Memory B cell (primary cell): ENCODE data around the gene COL18A1.

ENCODE experiments used
- ATAC-seq: fragments of 150-1000 bp; cut with Tn5 transposase; 2 replicates; pipeline ENCODE4 v1.10.0; 2021; ENCODE audit warnings: low read depth, mild to moderate bottlenecking, moderate library complexity
- DNase-seq, 2 donors: peaks; one replicate each; pipeline ENCODE4 v3.0.0; 2022; ENCODE audit warnings: low spot score in 2 of 2
- H3K27ac Mint-ChIP-seq: one replicate; pipeline ENCODE4 v1.8.0; 2022; ENCODE audit warnings: mild to moderate bottlenecking, moderate library complexity, mixed read lengths
- H3K27me3 Mint-ChIP-seq: one replicate; pipeline ENCODE4 v1.8.0; 2022; ENCODE audit warnings: mixed read lengths
- H3K36me3 Mint-ChIP-seq: one replicate; pipeline ENCODE4 v1.8.0; 2022; ENCODE audit warnings: mild to moderate bottlenecking, mixed read lengths
- H3K4me1 Mint-ChIP-seq: one replicate; pipeline ENCODE4 v1.8.0; 2022; ENCODE audit warnings: mixed read lengths
- H3K4me3 Mint-ChIP-seq: one replicate; pipeline ENCODE4 v1.8.0; 2022; ENCODE audit warnings: mild to moderate bottlenecking, moderate library complexity, mixed read lengths
- H3K9me3 Mint-ChIP-seq: one replicate; pipeline ENCODE4 v1.8.0; 2022; ENCODE audit warnings: mixed read lengths

Gene COL18A1

DNA sequence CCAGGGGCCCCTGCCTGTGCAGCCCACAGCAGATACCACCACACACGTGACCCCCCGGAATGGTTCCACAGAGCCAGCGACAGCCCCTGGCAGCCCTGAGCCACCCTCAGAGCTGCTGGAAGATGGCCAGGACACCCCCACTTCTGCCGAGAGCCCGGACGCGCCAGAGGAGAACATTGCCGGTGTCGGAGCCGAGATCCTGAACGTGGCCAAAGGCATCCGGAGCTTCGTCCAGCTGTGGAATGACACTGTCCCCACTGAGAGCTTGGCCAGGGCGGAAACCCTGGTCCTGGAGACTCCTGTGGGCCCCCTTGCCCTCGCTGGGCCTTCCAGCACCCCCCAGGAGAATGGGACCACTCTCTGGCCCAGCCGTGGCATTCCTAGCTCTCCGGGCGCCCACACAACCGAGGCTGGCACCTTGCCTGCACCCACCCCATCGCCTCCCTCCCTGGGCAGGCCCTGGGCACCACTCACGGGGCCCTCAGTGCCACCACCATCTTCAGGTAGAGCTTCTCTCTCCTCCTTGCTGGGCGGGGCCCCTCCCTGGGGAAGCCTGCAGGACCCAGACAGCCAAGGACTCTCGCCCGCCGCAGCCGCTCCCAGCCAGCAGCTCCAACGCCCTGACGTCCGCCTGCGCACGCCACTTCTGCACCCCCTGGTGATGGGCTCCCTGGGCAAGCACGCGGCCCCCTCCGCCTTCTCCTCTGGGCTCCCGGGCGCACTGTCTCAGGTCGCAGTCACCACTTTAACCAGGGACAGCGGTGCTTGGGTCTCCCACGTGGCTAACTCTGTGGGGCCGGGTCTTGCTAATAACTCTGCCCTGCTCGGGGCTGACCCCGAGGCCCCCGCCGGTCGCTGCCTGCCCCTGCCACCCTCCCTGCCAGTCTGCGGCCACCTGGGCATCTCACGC is 51.0 kb downstream of the COL18A1 start:
- DNase-seq, result no peak
- H3K4me1 Mint-ChIP-seq, result peaks cover 3% of the 10 kb centered on the region
- no peak overlapping the region for H3K4me3 Mint-ChIP-seq
- no peaks in the 10 kb centered on the region for H3K36me3 Mint-ChIP-seq
- H3K9me3 Mint-ChIP-seq, result no peaks in the 10 kb centered on the region
- no peak overlapping the region for H3K27ac Mint-ChIP-seq
- peaks cover 3% of the 10 kb centered on the region for H3K27me3 Mint-ChIP-seq
- ATAC-seq, result no peak

- H3K27ac Mint-ChIP-seq, result no peak overlapping the region
- H3K4me1 Mint-ChIP-seq, result peaks cover 3% of the 10 kb centered on the region
- H3K9me3 Mint-ChIP-seq, result peaks cover 3% of the 10 kb centered on the region
- no peak for DNase-seq
- ATAC-seq, result no peak
- no peaks in the 10 kb centered on the region for H3K36me3 Mint-ChIP-seq
- peaks cover 5% of the 10 kb centered on the region for H3K27me3 Mint-ChIP-seq
- no peak overlapping the region for H3K4me3 Mint-ChIP-seq
Measured at GRCh38 chr21:45456584-45457160, 51.7 kb downstream of the COL18A1 start.

DNA sequence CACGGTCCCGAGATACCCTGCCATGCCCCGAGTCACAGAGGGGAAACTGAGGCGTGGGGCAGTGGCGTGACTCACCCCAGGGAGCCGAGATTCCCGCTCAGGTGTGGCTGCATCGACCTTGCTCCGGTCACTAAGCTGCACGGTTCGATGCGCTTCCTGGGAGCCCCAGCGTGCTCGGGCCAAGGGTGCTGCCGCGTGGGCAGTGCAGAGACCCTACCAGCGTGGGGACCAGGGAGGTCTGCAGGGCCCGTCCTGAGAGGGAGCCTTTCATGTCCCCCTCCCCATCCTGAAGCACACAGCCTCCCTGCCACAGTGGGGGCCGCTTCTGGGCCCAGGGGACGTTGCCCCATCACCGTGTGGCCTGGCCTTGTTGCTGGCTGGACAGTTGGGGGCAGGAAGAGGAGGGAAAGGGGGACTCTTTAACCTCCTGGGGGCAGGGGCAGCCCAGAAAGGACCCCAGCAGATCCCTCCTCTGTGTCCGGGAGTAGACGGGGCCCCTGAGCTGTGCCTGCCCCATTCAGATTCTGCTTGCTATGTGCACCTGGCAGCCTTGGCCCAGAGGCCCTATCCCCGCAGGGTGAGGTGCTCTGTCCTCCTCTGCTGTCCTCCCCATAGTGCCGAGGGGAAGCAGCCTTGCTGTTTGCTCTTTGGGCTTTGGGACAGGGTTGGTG is 52.3 kb downstream of the COL18A1 start:
- Mint-ChIP-seq H3K36me3 (no peaks in the 10 kb centered on the region), H3K4me3 (no peak overlapping the region), H3K9me3 (peaks cover 7% of the 10 kb centered on the region), H3K27me3 (peaks cover 5% of the 10 kb centered on the region), H3K4me1 (peaks cover 3% of the 10 kb centered on the region), H3K27ac (no peak overlapping the region)
- ATAC-seq (no peak), DNase-seq (no peak)

DNA sequence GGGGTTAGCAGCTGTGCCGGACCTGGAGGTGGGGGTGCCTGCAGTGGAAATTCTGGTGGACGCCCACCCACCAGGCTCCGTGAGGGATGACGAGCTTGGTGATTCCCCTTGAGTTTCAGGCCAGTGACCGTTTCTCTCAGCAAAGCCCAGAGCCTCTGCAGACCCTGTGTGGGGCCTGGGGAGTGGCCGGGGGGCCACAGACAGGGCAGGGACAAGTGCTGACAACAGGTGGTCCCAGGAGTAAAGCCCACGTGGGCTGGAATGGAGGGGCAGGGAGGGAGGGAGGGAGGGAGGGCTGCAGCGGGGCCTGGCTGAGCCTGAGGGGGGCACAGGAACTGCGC is 52.8 kb downstream of the COL18A1 start:
- no peaks in the 10 kb centered on the region for H3K36me3 Mint-ChIP-seq
- peaks cover 5% of the 10 kb centered on the region for H3K27me3 Mint-ChIP-seq
- ATAC-seq (no peak), DNase-seq (no peak)
- H3K27ac Mint-ChIP-seq, result no peak overlapping the region
- no peak overlapping the region for H3K4me3 Mint-ChIP-seq
- peaks cover 11% of the 10 kb centered on the region for H3K9me3 Mint-ChIP-seq
- H3K4me1 Mint-ChIP-seq, result peaks cover 3% of the 10 kb centered on the region

GRCh38 chr21:45458281-45459170 is 53.6 kb downstream of the COL18A1 start:
- H3K4me1 Mint-ChIP-seq, result no peaks in the 10 kb centered on the region
- peaks cover 11% of the 10 kb centered on the region for H3K9me3 Mint-ChIP-seq
- no peaks in the 10 kb centered on the region for H3K36me3 Mint-ChIP-seq
- peaks cover 5% of the 10 kb centered on the region for H3K27me3 Mint-ChIP-seq
- no peak overlapping the region for H3K4me3 Mint-ChIP-seq
- no peak overlapping the region for H3K27ac Mint-ChIP-seq
- ATAC-seq (no peak), DNase-seq (no peak)

GRCh38 chr21:45459171-45460010 is 54.4 kb downstream of the COL18A1 start:
- Mint-ChIP-seq H3K27ac (no peak overlapping the region), H3K36me3 (no peaks in the 10 kb centered on the region), H3K27me3 (peaks cover 5% of the 10 kb centered on the region), H3K9me3 (peaks cover 11% of the 10 kb centered on the region), H3K4me1 (no peaks in the 10 kb centered on the region), H3K4me3 (no peak overlapping the region)
- DNase-seq (no peak), ATAC-seq (no peak)

DNA sequence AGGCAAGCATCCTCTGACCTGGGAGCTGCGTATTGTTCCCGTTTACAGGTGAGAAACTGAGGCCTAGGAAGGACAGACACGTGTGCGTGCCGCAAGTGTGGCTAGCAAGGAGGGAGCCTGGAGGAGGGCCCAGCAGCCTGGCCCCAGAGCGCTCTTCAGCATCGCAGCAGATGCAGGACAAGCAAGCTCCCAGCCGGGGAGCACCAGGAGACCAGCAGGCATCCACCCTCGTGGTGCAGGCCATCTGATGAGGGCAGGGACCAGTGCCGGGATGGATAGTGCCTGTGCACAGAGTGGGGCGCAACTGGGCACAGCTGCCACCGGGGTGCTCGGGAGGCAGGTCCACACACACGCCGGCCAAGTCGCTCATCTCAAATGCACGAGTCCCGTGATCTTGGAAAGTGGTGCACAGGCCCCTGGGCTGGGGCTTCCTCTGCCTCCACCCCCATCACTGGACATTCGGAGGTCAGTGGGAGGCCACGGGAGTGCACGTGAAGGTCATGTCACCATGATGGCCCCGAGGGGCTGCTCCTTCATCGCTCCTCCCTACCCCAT is 55.1 kb downstream of the COL18A1 start:
- Mint-ChIP-seq H3K4me1 (peaks cover 7% of the 10 kb centered on the region), H3K9me3 (peaks cover 11% of the 10 kb centered on the region), H3K4me3 (no peak overlapping the region), H3K36me3 (peaks cover 2% of the 10 kb centered on the region), H3K27ac (no peak overlapping the region), H3K27me3 (peaks cover 7% of the 10 kb centered on the region)
- ATAC-seq (no peak), DNase-seq (no peak)

DNA sequence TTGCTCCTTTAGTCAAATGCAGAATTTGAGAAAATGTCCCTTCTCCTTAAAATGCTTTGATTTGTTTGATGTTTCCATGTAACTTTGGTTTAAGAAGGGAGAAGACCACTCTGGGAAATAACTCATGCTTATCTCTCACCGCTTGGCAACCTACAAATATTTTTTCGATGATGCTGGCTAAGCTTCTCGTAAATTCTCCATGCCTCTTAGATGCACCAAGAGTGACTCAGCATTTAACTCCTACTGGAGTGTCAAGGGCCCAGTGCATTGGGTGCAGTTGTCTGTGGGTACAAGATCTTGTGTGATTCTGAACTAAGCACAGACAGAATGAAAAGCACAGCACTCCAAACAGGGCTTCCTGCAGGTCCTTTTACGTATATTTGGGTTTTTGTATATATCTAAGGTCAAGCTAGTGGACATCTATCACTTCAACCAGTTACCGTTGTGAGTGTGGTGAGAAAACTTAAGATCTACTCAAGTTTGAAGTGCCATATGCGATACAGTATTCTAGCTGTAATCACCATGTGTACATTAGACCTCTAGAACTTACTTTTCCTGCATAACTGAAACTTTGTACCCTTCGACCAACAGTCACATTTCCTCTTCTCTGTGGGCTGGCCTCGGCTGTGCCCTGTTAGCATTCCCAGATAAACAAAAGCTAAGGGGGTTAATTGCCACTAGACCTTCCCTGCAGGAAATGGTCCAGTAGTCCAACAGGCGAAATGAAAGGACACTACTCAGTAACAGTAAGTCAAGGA is 55.8 kb downstream of the COL18A1 start:
- Mint-ChIP-seq H3K9me3 (peaks cover 11% of the 10 kb centered on the region), H3K4me3 (no peak overlapping the region), H3K36me3 (peaks cover 2% of the 10 kb centered on the region), H3K27ac (no peak overlapping the region), H3K27me3 (peaks cover 11% of the 10 kb centered on the region), H3K4me1 (peaks cover 10% of the 10 kb centered on the region)
- ATAC-seq (no peak), DNase-seq (no peak)

GRCh38 chr21:45461369-45461750 is 56.4 kb downstream of the COL18A1 start:
- no peak overlapping the region for H3K27ac Mint-ChIP-seq
- H3K27me3 Mint-ChIP-seq, result peaks cover 11% of the 10 kb centered on the region
- no peak overlapping the region for H3K4me3 Mint-ChIP-seq
- H3K36me3 Mint-ChIP-seq, result peaks cover 2% of the 10 kb centered on the region
- ATAC-seq (no peak), DNase-seq (no peak)
- peaks cover 11% of the 10 kb centered on the region for H3K9me3 Mint-ChIP-seq
- peaks cover 10% of the 10 kb centered on the region for H3K4me1 Mint-ChIP-seq

GRCh38 chr21:45461806-45462341 is 56.9 kb downstream of the COL18A1 start:
- peaks cover 10% of the 10 kb centered on the region for H3K4me1 Mint-ChIP-seq
- no peak overlapping the region for H3K4me3 Mint-ChIP-seq
- no peak overlapping the region for H3K27ac Mint-ChIP-seq
- peaks cover 11% of the 10 kb centered on the region for H3K9me3 Mint-ChIP-seq
- H3K36me3 Mint-ChIP-seq, result peaks cover 2% of the 10 kb centered on the region
- ATAC-seq (no peak), DNase-seq (no peak)
- peaks cover 11% of the 10 kb centered on the region for H3K27me3 Mint-ChIP-seq

DNA sequence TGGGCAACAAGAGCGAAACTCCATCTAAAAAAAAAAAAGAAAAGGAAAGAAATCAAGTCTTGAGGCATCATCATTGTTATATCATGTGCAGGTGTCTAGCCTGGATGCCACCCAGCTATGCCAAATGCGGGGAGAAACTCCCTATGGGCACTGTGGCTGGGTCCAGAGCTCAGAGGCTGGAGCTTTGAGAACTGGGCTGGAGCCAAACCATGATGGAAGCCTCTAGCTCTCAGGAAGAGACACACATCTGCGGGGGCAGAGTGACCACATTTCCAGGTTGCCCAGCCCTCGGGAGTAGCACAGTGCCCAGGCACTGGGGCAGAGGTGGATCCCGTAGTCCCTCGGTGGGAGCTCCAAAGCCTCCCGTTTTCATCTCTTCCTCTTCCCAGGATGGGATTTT is 58.9 kb downstream of the COL18A1 start:
- ATAC-seq (no peak), DNase-seq (no peak)
- Mint-ChIP-seq H3K27ac (no peak overlapping the region), H3K4me1 (peaks cover 10% of the 10 kb centered on the region), H3K4me3 (no peak overlapping the region), H3K9me3 (peaks cover 11% of the 10 kb centered on the region), H3K36me3 (peaks cover 2% of the 10 kb centered on the region), H3K27me3 (peaks cover 11% of the 10 kb centered on the region)

DNA sequence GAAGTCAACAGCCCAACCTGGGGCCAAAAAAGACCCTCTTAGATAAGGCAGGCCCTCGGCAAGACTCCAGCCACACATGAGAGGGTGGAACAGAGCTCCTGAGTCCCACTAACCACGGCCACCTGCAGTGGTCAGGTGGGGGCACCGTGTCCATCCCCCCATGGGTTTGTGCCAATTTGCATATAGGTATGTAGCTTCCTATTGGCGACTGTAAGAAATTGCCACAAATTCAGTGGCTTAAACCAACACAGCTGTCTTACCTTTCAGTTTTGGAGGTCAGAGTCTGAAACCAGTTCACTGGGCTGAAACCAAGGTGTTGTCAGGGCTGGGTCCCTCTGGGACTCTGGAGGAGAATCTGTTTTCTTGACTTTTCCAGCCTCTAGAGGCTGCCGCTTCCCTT is 59.3 kb downstream of the COL18A1 start:
- DNase-seq (no peak), ATAC-seq (peak; percentile 35)
- H3K27ac Mint-ChIP-seq, result peak overlapping the region; percentile 86
- peaks cover 10% of the 10 kb centered on the region for H3K4me1 Mint-ChIP-seq
- H3K9me3 Mint-ChIP-seq, result peaks cover 11% of the 10 kb centered on the region
- H3K4me3 Mint-ChIP-seq, result peak overlapping the region; percentile 83
- peaks cover 11% of the 10 kb centered on the region for H3K27me3 Mint-ChIP-seq
- peaks cover 2% of the 10 kb centered on the region for H3K36me3 Mint-ChIP-seq
